GM12878 (cell line): ENCODE data around the gene USP31. TPM values are rescaled to one million over a fixed set of nuclear protein-coding genes. Genes with fewer than 3 reads are reported as not detected.

Source experiments
- ATAC-seq: fragments of 200-7000 bp; cut with Tn5 transposase; 3 replicates; pipeline ENCODE4 v1.9.1; 2020; ENCODE audit warnings: mild to moderate bottlenecking, moderate library complexity
- BruUV-seq: library from RNA; stranded (reverse); fragments of 400-500 nt; replicated peaks from 2 replicates; lab custom pipeline; 2021; lab: Mats Ljungman, UMichigan
- CTCF ChIA-PET: fragments of 300-600 bp; sonication (Branson Sonifier 250); formaldehyde crosslinking; extraction: SDS; loops from one replicate; lab custom pipeline; 2021; ENCODE audit warnings: inconsistent platforms; lab: Yijun Ruan, JAX
- POLR2A ChIA-PET: fragments of 350-600 bp; formaldehyde crosslinking; extraction: SDS; loops from one replicate; lab custom pipeline; 2021; ENCODE audit warnings: inconsistent platforms; lab: Charles Lee
- RAD21 ChIA-PET: fragments of 300-600 bp; sonication (Branson Sonifier 250); formaldehyde crosslinking; loops from one replicate; lab custom pipeline; 2023; ENCODE audit warnings: antibody characterized with exemption; ENCODE audit not compliant: unreplicated experiment; lab: Charles Lee
- SMC1A ChIA-PET: fragments of 300-600 bp; sonication (Branson Sonifier 250); formaldehyde crosslinking; loops from one replicate; lab custom pipeline; 2023; ENCODE audit not compliant: unreplicated experiment, uncharacterized antibody; lab: Charles Lee
- DNase-seq: peaks from one replicate; pipeline ENCODE4 v3.0.0-alpha.2; 2011; ENCODE audit warnings: low read depth, low spot score
- FAIRE-seq: peaks from 3 replicates; lab custom pipeline; 2011; peaks lifted over from hg19 to GRCh38; lab: Jason Lieb, UNC
- H2AFZ ChIP-seq: 2 replicates; pipeline ENCODE4 v1.6.0; 2011; ENCODE audit warnings: low read depth, low read length, control low read depth; ENCODE audit not compliant: control insufficient read depth
- H3K27ac ChIP-seq: 2 replicates; pipeline ENCODE4 v1.5.1; 2011; ENCODE audit warnings: control low read depth; ENCODE audit not compliant: control insufficient read depth, insufficient read depth
- H3K27me3 ChIP-seq, 2 experiments: replicated peaks in 1 of 2; 2 replicates each; pipeline versions ENCODE4 v1.6.0 to v1.6.1; 2011; ENCODE audit warnings: low read length in 1 of 2; ENCODE audit not compliant: control insufficient read depth in 2 of 2, insufficient read depth in 2 of 2
- H3K36me3 ChIP-seq, 2 experiments: 2 replicates each; pipeline ENCODE4 v1.5.1; 2011; ENCODE audit warnings: low read length in 1 of 2; ENCODE audit not compliant: control insufficient read depth in 2 of 2, insufficient read depth in 2 of 2
- H3K4me1 ChIP-seq: 2 replicates; pipeline ENCODE4 v1.6.1; 2011; ENCODE audit warnings: mild to moderate bottlenecking, low read length, moderate library complexity, mixed read lengths; ENCODE audit not compliant: control insufficient read depth, insufficient read depth
- H3K4me2 ChIP-seq: 2 replicates; pipeline ENCODE4 v1.6.0; 2011; ENCODE audit warnings: control low read depth; ENCODE audit not compliant: control insufficient read depth, insufficient read depth
- H3K4me3 ChIP-seq: fragments of 200-600 bp; sonication (generic); 2 replicates; pipeline ENCODE4 v1.5.1; 2016
- H3K79me2 ChIP-seq: 2 replicates; pipeline ENCODE4 v1.6.0; 2011; ENCODE audit warnings: low read length; ENCODE audit not compliant: control insufficient read depth, insufficient read depth
- H3K9ac ChIP-seq: 2 replicates; pipeline ENCODE4 v1.8.0; 2011; ENCODE audit warnings: low read length, control low read depth, mixed read lengths; ENCODE audit not compliant: control insufficient read depth, insufficient read depth
- H3K9me3 ChIP-seq: replicated peaks from 3 replicates; pipeline ENCODE4 v1.5.1; 2011; ENCODE audit warnings: mild to moderate bottlenecking, low read length; ENCODE audit not compliant: control insufficient read depth, insufficient read depth
- H4K20me1 ChIP-seq: 2 replicates; pipeline ENCODE4 v1.6.0; 2011; ENCODE audit not compliant: control insufficient read depth, insufficient read depth
- CBX5 ChIP-seq: sonication (generic); IDR thresholded peaks from 2 replicates; pipeline ENCODE4 v1.6.1; 2016; ENCODE audit warnings: low read depth, moderate library complexity, mild to moderate bottlenecking, inconsistent platforms
- FOXK2 ChIP-seq: fragments of 450-650 bp; IDR thresholded peaks from 2 replicates; pipeline ENCODE4 v1.6.1; 2017; ENCODE audit warnings: mild to moderate bottlenecking, moderate library complexity
- LARP7 ChIP-seq: fragments of 450-650 bp; IDR thresholded peaks from 2 replicates; pipeline ENCODE4 v1.6.1; 2017; ENCODE audit warnings: mild to moderate bottlenecking
- MYB ChIP-seq: fragments of 150-350 bp; IDR thresholded peaks from 2 replicates; pipeline ENCODE4 v1.6.1; 2014; ENCODE audit warnings: mild to moderate bottlenecking, low read depth, low read length, borderline replicate concordance
- NFIC ChIP-seq: IDR thresholded peaks from 2 replicates; pipeline ENCODE4 v1.6.1; 2012; ENCODE audit warnings: low read depth, mild to moderate bottlenecking, inconsistent platforms, low read length, moderate library complexity
- SMC3 ChIP-seq: IDR thresholded peaks from 2 replicates; pipeline ENCODE4 v1.6.1; 2011; ENCODE audit warnings: low read length, improper control_type of control experiment, borderline replicate concordance
- SUPT20H ChIP-seq: IDR thresholded peaks from 2 replicates; pipeline ENCODE4 v1.6.1; 2011; ENCODE audit warnings: low read depth, mild to moderate bottlenecking, low read length, moderate library complexity, borderline replicate concordance; ENCODE audit not compliant: control insufficient read depth
- ZSCAN29 ChIP-seq: fragments of 450-650 bp; IDR thresholded peaks from 2 replicates; pipeline ENCODE4 v1.6.1; 2017; ENCODE audit warnings: mild to moderate bottlenecking, moderate library complexity
- ZZZ3 ChIP-seq: IDR thresholded peaks from 2 replicates; pipeline ENCODE4 v1.6.1; 2011; ENCODE audit warnings: low read depth; ENCODE audit not compliant: control insufficient read depth, insufficient read length
- WGBS: methylation state at CpG from one replicate; pipeline ENCODE4 v1.1.6; 2016; ENCODE audit warnings: low lambda C conversion rate; ENCODE audit not compliant: insufficient replicate concordance, insufficient coverage; ENCODE audit errors: missing lambda C conversion rate; 5-methylcytosine and 5-hydroxymethylcytosine counted together
- in situ Hi-C: fragments of 300-500 bp; cut with MboI; formaldehyde crosslinking; loops from 9 replicates; pipeline ENCODE4 v1.14.3; 2018; ENCODE audit warnings: mixed read lengths
- intact Hi-C: fragments of 100-400 bp; cut with micrococcal nuclease; formaldehyde crosslinking; loops from one replicate; pipeline ENCODE4 v1.14.2; 2022; ENCODE audit not compliant: unreplicated experiment
- polyA plus RNA-seq, 11 experiments: library from polyadenylated mRNA; depleted of rRNA in 4 of 11; unstranded in 6 of 11; stranded (reverse) in 5 of 11; fragments of >200 nt; fragmentation: Nextera tagmentation in 4 of 11; fragmentation: Illumina TruSeq in 1 of 11; extraction: Ambion mirVana in 4 of 11; extraction: Trizol in 1 of 11; gene quantifications; 1 replicate in 1 of 11; 2 replicates in 10 of 11; pipeline versions ENCODE4 v1.2.1 to v1.2.3, GENCODE V29; 2011 to 2016; ENCODE audit warnings: inconsistent platforms in 2 of 11, missing spikeins in 2 of 11, low read depth in 1 of 11
- total RNA-seq, 4 experiments: library from RNA; depleted of rRNA in 3 of 4; stranded (reverse); fragments of >200 nt in 3 of 4; fragmentation: Illumina TruSeq in 1 of 4; extraction: Trizol in 1 of 4; gene quantifications; 2 replicates each; pipeline versions ENCODE4 v1.2.1 to v1.2.3, GENCODE V29; 2013 to 2021
- TF ChIP-seq, protein P1 (sequence below): fragments of 450-650 bp; IDR thresholded peaks from 2 replicates; pipeline ENCODE4 v1.6.1; 2017; ENCODE audit warnings: borderline replicate concordance
- TF ChIP-seq, protein P2 (sequence below): IDR thresholded peaks from 2 replicates; pipeline ENCODE4 v1.6.1; 2011; ENCODE audit warnings: low read depth, mild to moderate bottlenecking, low read length, moderate library complexity, borderline replicate concordance; ENCODE audit errors: extremely low read depth
- TF ChIP-seq, protein P3 (sequence below): fragments of 450-650 bp; IDR thresholded peaks from 2 replicates; pipeline ENCODE4 v1.6.1; 2018; ENCODE audit warnings: borderline replicate concordance, mild to moderate bottlenecking; ENCODE audit not compliant: partially characterized antibody

Gene USP31
- total and polyA plus RNA-seq, 10 of the 15 experiments (the other 5 are each of a cell fraction or from before 2014, with no cell fraction given) = 0.87 to 6.5 (median 3.2) TPM

DNA sequence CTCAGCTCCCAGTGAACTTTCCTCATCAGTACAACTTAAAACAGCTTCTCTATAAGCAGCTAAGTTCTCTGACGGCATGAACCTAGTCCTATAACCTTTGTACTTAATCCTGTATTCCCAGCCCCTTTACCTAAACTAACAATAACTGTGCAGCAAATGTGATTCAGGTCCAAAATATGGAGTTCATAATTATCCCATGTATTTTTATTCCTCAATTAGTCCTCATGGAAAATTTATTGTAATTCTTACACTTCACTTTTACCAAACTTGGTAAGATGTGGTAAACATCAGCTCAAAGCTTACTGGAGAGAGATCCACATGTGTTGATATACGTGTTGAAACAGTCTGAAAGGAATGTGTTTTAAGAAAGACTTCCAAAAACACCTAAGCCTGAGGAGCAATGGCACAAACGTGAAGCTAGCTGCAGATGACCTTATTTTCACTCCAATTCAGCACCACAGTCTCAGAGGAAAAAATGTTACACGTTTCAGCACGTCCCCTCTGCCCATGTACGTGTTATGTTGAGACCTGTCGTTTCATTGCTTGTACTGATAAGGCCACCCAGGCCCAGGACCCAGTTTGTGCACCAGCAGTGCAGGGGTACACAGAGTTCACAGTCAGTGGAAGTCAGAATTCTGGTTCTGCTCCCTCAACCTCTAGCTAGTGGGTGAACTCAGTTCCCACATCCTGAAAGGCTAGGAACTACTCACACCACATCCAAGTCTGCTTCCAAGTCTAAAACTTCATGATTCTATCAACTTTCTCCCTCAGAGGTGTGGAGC, 7.1 kb downstream of the USP31 start:
- Histone ChIP-seq H3K4me3 (no peak overlapping the region), H3K79me2 (peaks cover 3% of the 10 kb centered on the region), H3K27me3 (no peaks in the 10 kb centered on the region), H3K4me1 (no peaks in the 10 kb centered on the region; the same call in 1 of the 2 replicates), H3K9me3 (peaks cover under 1% of the 10 kb centered on the region; the same call in 2 of the 3 replicates), H3K4me2 (no peak overlapping the region), H3K36me3 (no peaks in the 10 kb centered on the region), H4K20me1 (no peaks in the 10 kb centered on the region), H3K9ac (no peak overlapping the region), H3K27ac (no peak overlapping the region), H2AFZ (no peak overlapping the region)
- ChIA-PET SMC1A (interaction anchor here (0.8 to 3.9 kb wide), 4 partner anchors 9 to 293 kb away, joined by 3 to 13 read pairs (median 4); no protein-coding TSS in a partner anchor), RAD21 (no interaction called here), CTCF (interaction anchor here (0.6 to 2.2 kb wide), 2 partner anchors 294 to 450 kb away, joined by 3 to 9 read pairs; no protein-coding TSS in a partner anchor), POLR2A (no interaction called here)
- BruUV-seq = no TSS peak
- TF ChIP-seq FOXK2 = no peak
- TF ChIP-seq, protein P1, sequence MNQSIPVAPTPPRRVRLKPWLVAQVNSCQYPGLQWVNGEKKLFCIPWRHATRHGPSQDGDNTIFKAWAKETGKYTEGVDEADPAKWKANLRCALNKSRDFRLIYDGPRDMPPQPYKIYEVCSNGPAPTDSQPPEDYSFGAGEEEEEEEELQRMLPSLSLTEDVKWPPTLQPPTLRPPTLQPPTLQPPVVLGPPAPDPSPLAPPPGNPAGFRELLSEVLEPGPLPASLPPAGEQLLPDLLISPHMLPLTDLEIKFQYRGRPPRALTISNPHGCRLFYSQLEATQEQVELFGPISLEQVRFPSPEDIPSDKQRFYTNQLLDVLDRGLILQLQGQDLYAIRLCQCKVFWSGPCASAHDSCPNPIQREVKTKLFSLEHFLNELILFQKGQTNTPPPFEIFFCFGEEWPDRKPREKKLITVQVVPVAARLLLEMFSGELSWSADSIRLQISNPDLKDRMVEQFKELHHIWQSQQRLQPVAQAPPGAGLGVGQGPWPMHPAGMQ = no peak
- TF ChIP-seq ZZZ3 = no peak
- no peak for TF ChIP-seq LARP7
- no peak for TF ChIP-seq SUPT20H
- no peak for TF ChIP-seq SMC3
- TF ChIP-seq CBX5 = no peak
- TF ChIP-seq, protein P2, sequence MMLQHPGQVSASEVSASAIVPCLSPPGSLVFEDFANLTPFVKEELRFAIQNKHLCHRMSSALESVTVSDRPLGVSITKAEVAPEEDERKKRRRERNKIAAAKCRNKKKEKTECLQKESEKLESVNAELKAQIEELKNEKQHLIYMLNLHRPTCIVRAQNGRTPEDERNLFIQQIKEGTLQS = no peak
- no peak for TF ChIP-seq ZSCAN29
- no peak for TF ChIP-seq MYB
- TF ChIP-seq, protein P3, sequence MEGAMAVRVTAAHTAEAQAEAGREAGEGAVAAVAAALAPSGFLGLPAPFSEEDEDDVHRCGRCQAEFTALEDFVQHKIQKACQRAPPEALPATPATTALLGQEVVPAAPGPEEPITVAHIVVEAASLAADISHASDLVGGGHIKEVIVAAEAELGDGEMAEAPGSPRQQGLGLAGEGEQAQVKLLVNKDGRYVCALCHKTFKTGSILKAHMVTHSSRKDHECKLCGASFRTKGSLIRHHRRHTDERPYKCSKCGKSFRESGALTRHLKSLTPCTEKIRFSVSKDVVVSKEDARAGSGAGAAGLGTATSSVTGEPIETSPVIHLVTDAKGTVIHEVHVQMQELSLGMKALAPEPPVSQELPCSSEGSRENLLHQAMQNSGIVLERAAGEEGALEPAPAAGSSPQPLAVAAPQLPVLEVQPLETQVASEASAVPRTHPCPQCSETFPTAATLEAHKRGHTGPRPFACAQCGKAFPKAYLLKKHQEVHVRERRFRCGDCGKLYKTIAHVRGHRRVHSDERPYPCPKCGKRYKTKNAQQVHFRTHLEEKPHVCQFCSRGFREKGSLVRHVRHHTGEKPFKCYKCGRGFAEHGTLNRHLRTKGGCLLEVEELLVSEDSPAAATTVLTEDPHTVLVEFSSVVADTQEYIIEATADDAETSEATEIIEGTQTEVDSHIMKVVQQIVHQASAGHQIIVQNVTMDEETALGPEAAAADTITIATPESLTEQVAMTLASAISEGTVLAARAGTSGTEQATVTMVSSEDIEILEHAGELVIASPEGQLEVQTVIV = no peak
- no peak for TF ChIP-seq NFIC
- in situ Hi-C loops = no loop called here
- no peak for FAIRE-seq
- 78% methylated on average over 7 of the region's 7 CpGs for WGBS
- DNase-seq = no peak
- no peak for ATAC-seq
- intact Hi-C loops = no loop called here
